NB4 (cell line): ENCODE data around the gene TNFRSF6B.

Source experiments
- DNase-seq: peaks from one replicate; pipeline ENCODE4 v3.0.0; 2010; ENCODE audit warnings: low read depth
- H3K4me3 ChIP-seq: one replicate; pipeline ENCODE4 v1.5.1; 2011; ENCODE audit warnings: mild to moderate bottlenecking, low read depth, low read length, moderate library complexity
- CTCF ChIP-seq: IDR thresholded peaks from one replicate; pipeline ENCODE4 v1.5.1; 2012; ENCODE audit warnings: low read depth, low read length
- MAX ChIP-seq: IDR thresholded peaks from 2 replicates; pipeline ENCODE4 v1.6.1; 2011; ENCODE audit warnings: low read depth, low read length
- MYC ChIP-seq: IDR thresholded peaks from 2 replicates; pipeline ENCODE4 v1.6.1; 2011; ENCODE audit warnings: low read depth, low read length
- POLR2A ChIP-seq: IDR thresholded peaks from 2 replicates; pipeline ENCODE4 v1.6.1; 2011; ENCODE audit warnings: mild to moderate bottlenecking; ENCODE audit not compliant: insufficient read length; ENCODE audit errors: extremely low read depth

The TNFRSF6B gene

GRCh38 chr20:63704749-63705117, 8.3 kb downstream of the TNFRSF6B start:
- no peak for TF ChIP-seq POLR2A
- TF ChIP-seq CTCF, result no peak
- TF ChIP-seq MAX, result no peak
- no peak for TF ChIP-seq MYC
- no peak overlapping the region for H3K4me3 ChIP-seq
- DNase-seq, result no peak

- TF ChIP-seq POLR2A, result no peak
- no peak for TF ChIP-seq MYC
- no peak for TF ChIP-seq MAX
- TF ChIP-seq CTCF, result no peak
- no peak for DNase-seq
- no peak overlapping the region for H3K4me3 ChIP-seq
Observed at GRCh38 chr20:63705232-63706026, 9.0 kb downstream of the TNFRSF6B start.

GRCh38 chr20:63706027-63706695, 9.7 kb downstream of the TNFRSF6B start:
- no peak for TF ChIP-seq CTCF
- no peak for TF ChIP-seq MYC
- no peak for TF ChIP-seq MAX
- no peak for TF ChIP-seq POLR2A
- H3K4me3 ChIP-seq, result peak overlapping the region; percentile 83
- no peak for DNase-seq

- peak overlapping the region; percentile 83 for H3K4me3 ChIP-seq
- TF ChIP-seq CTCF (peak; percentile 32), POLR2A (no peak), MAX (no peak), MYC (peak; percentile 39)
- DNase-seq, result peak; percentile 71
Observed at GRCh38 chr20:63706852-63707557, 10.6 kb downstream of the TNFRSF6B start.

- peak within 1 kb of the TSS; percentile 83 for H3K4me3 ChIP-seq
- peak; percentile 97 for DNase-seq
- TF ChIP-seq POLR2A, result no peak
- no peak for TF ChIP-seq CTCF
- TF ChIP-seq MAX, result peak; percentile 22
- TF ChIP-seq MYC, result peak; percentile 68
Observed at GRCh38 chr20:63707558-63708300, 11.3 kb downstream of the TNFRSF6B start, which contains the start of the genes ARFRP1 and ZGPAT. Gene ARFRP1 (minus strand): TSS chr20:63707976. CDS start chr20:63707091, 885 bp downstream. Gene ZGPAT (plus strand): TSS chr20:63708039. CDS start chr20:63708581, 542 bp downstream.
